HG02759 (cell line): ENCODE results near the gene APBB2.
"Not testable (repeated sequence)": the region's sequence is repeated elsewhere in the genome, so short reads cannot be mapped to it uniquely, and the experiment has no call there.

Experiments
- ATAC-seq: cut with Tn5 transposase; IDR thresholded peaks from one replicate; pipeline ENCODE4 v1.9.1; 2021; ENCODE audit warnings: mild to moderate bottlenecking, moderate library complexity; ENCODE audit not compliant: unreplicated experiment

Gene APBB2

GRCh38 chr4:41029098-41029497 lies 185.2 kb downstream of the APBB2 start:
- no peak for ATAC-seq

- no peak for ATAC-seq
Observed at GRCh38 chr4:41028392-41029076, 185.8 kb downstream of the APBB2 start.

GRCh38 chr4:41026971-41027370 lies 187.4 kb downstream of the APBB2 start:
- no peak for ATAC-seq

- no peak for ATAC-seq
Observed at GRCh38 chr4:41025824-41026223, 188.5 kb downstream of the APBB2 start.

GRCh38 chr4:41024556-41025491 lies 189.5 kb downstream of the APBB2 start:
- no peak for ATAC-seq

- no peak for ATAC-seq
Observed at GRCh38 chr4:41022116-41022515, 192.2 kb downstream of the APBB2 start.

- ATAC-seq: no peak
Observed at GRCh38 chr4:41015016-41015675, 199.2 kb downstream of the APBB2 start.

GRCh38 chr4:41014158-41014557 lies 200.2 kb downstream of the APBB2 start:
- no peak for ATAC-seq

GRCh38 chr4:41013746-41014145 lies 200.6 kb downstream of the APBB2 start:
- no peak for ATAC-seq

GRCh38 chr4:41012911-41013310 lies 201.4 kb downstream of the APBB2 start:
- ATAC-seq: no peak

GRCh38 chr4:41012293-41012692 lies 202.0 kb downstream of the APBB2 start:
- ATAC-seq: no peak

- ATAC-seq: no peak
Observed at GRCh38 chr4:41009411-41009810, 204.9 kb downstream of the APBB2 start.

- ATAC-seq: no peak
Observed at GRCh38 chr4:41006141-41006540, 208.2 kb downstream of the APBB2 start.

GRCh38 chr4:41002309-41002708 lies 212.0 kb downstream of the APBB2 start:
- ATAC-seq: no peak

- no peak for ATAC-seq
Observed at GRCh38 chr4:41000356-41000755, 214.0 kb downstream of the APBB2 start.

GRCh38 chr4:40998675-40999358 lies 215.5 kb downstream of the APBB2 start:
- ATAC-seq: no peak

- ATAC-seq: no peak
Observed at GRCh38 chr4:40995850-40996249, 218.5 kb downstream of the APBB2 start.

GRCh38 chr4:40994321-40994720 lies 220.0 kb downstream of the APBB2 start:
- ATAC-seq: not testable (repeated sequence)

GRCh38 chr4:40993296-40993693 lies 221.0 kb downstream of the APBB2 start:
- ATAC-seq: not testable (repeated sequence)

- peak; percentile 66 for ATAC-seq
Observed at GRCh38 chr4:40992472-40993295, 221.7 kb downstream of the APBB2 start.
